ENCODE data around the gene TMCC2. TPM values are rescaled to one million over a fixed set of nuclear protein-coding genes. Genes with fewer than 3 reads are reported as not detected.
"Not testable (repeated sequence)": the region's sequence is repeated elsewhere in the genome, so short reads cannot be mapped to it uniquely, and the experiment has no call there.

TMCC2 gene
- total RNA-seq, 1 donor from 2014 or later: 25.0 TPM

GRCh38 chr1:205271277-205271676, 43.5 kb downstream of the TMCC2 start:
- Mint-ChIP-seq H3K27me3 (ENCODE audit: insufficient read depth) (no peaks in the 10 kb centered on the region), H3K4me1 (ENCODE audit: low read depth) (peaks cover 32% of the 10 kb centered on the region), H3K27ac (no peak overlapping the region), H3K9me3 (no peaks in the 10 kb centered on the region), H3K36me3 (ENCODE audit: low read depth) (peaks cover 9% of the 10 kb centered on the region), H3K4me3 (no peak overlapping the region)
- DNase-seq (ENCODE audit: low spot score): no peak
- intact Hi-C loops (cut with micrococcal nuclease): no loop called here

- H3K27me3 Mint-ChIP-seq (ENCODE audit: insufficient read depth): no peaks in the 10 kb centered on the region
- H3K9me3 Mint-ChIP-seq: no peaks in the 10 kb centered on the region
- H3K27ac Mint-ChIP-seq: no peak overlapping the region
- peaks cover 9% of the 10 kb centered on the region for H3K36me3 Mint-ChIP-seq (ENCODE audit: low read depth)
- H3K4me1 Mint-ChIP-seq (ENCODE audit: low read depth): peaks cover 32% of the 10 kb centered on the region
- no peak overlapping the region for H3K4me3 Mint-ChIP-seq
- intact Hi-C loops (cut with micrococcal nuclease): no loop called here
- no peak for DNase-seq (ENCODE audit: low spot score)
These were observed 44.0 kb downstream of the TMCC2 start for GRCh38 chr1:205271745-205272144.

- Mint-ChIP-seq H3K36me3 (ENCODE audit: low read depth) (peaks cover 9% of the 10 kb centered on the region), H3K4me1 (ENCODE audit: low read depth) (peaks cover 32% of the 10 kb centered on the region), H3K27ac (no peak overlapping the region), H3K4me3 (no peak overlapping the region), H3K27me3 (ENCODE audit: insufficient read depth) (no peaks in the 10 kb centered on the region), H3K9me3 (no peaks in the 10 kb centered on the region)
- intact Hi-C loops (cut with micrococcal nuclease): no loop called here
- DNase-seq (ENCODE audit: low spot score): no peak
These were observed 44.8 kb downstream of the TMCC2 start for GRCh38 chr1:205272536-205272935.

- peak; percentile 74 for DNase-seq (ENCODE audit: low spot score)
- Mint-ChIP-seq H3K4me1 (ENCODE audit: low read depth) (peaks cover 32% of the 10 kb centered on the region), H3K36me3 (ENCODE audit: low read depth) (peaks cover 11% of the 10 kb centered on the region), H3K27me3 (ENCODE audit: insufficient read depth) (no peaks in the 10 kb centered on the region), H3K4me3 (no peak overlapping the region), H3K27ac (no peak overlapping the region), H3K9me3 (no peaks in the 10 kb centered on the region)
- intact Hi-C loops (cut with micrococcal nuclease): loop anchor here (1.0 kb wide), 5 partner anchors 12 to 81 kb away; partner anchors contain the start of gene NUAK2
These were observed 45.8 kb downstream of the TMCC2 start for GRCh38 chr1:205273551-205273982.

- Mint-ChIP-seq H3K27me3 (ENCODE audit: insufficient read depth) (no peaks in the 10 kb centered on the region), H3K4me1 (ENCODE audit: low read depth) (peaks cover 33% of the 10 kb centered on the region), H3K36me3 (ENCODE audit: low read depth) (peaks cover 11% of the 10 kb centered on the region), H3K4me3 (no peak overlapping the region), H3K9me3 (no peaks in the 10 kb centered on the region), H3K27ac (no peak overlapping the region)
- no peak for DNase-seq (ENCODE audit: low spot score)
- intact Hi-C loops (cut with micrococcal nuclease): no loop called here
These were observed 46.4 kb downstream of the TMCC2 start for GRCh38 chr1:205274041-205274691.

- Mint-ChIP-seq H3K4me3 (no peak overlapping the region), H3K27ac (no peak overlapping the region), H3K4me1 (ENCODE audit: low read depth) (peaks cover 43% of the 10 kb centered on the region), H3K36me3 (ENCODE audit: low read depth) (peaks cover 13% of the 10 kb centered on the region), H3K27me3 (ENCODE audit: insufficient read depth) (no peaks in the 10 kb centered on the region), H3K9me3 (no peaks in the 10 kb centered on the region)
- intact Hi-C loops (cut with micrococcal nuclease): no loop called here
- no peak for DNase-seq (ENCODE audit: low spot score)
These were observed 47.4 kb downstream of the TMCC2 start for GRCh38 chr1:205275133-205275532.

GRCh38 chr1:205275916-205276688, 48.4 kb downstream of the TMCC2 start:
- peaks cover 14% of the 10 kb centered on the region for H3K36me3 Mint-ChIP-seq (ENCODE audit: low read depth)

GRCh38 chr1:205276689-205277065, 48.9 kb downstream of the TMCC2 start:
- DNase-seq (ENCODE audit: low spot score): no peak
- H3K4me1 Mint-ChIP-seq (ENCODE audit: low read depth): peaks cover 40% of the 10 kb centered on the region
- no peak overlapping the region for H3K27ac Mint-ChIP-seq
- H3K4me3 Mint-ChIP-seq: no peak overlapping the region
- intact Hi-C loops (cut with micrococcal nuclease): no loop called here
- H3K27me3 Mint-ChIP-seq (ENCODE audit: insufficient read depth): no peaks in the 10 kb centered on the region
- H3K36me3 Mint-ChIP-seq (ENCODE audit: low read depth): peaks cover 13% of the 10 kb centered on the region
- peaks cover 4% of the 10 kb centered on the region for H3K9me3 Mint-ChIP-seq

More at GRCh38 chr1:205275916-205276688, 48.4 kb downstream of the TMCC2 start:
- Mint-ChIP-seq H3K27me3 (ENCODE audit: insufficient read depth) (no peaks in the 10 kb centered on the region), H3K4me3 (no peak overlapping the region), H3K27ac (peak overlapping the region; percentile 40), H3K4me1 (ENCODE audit: low read depth) (peaks cover 41% of the 10 kb centered on the region), H3K9me3 (peaks cover 4% of the 10 kb centered on the region)
- no peak for DNase-seq (ENCODE audit: low spot score)
- intact Hi-C loops (cut with micrococcal nuclease): no loop called here

GRCh38 chr1:205279986-205280385, 52.2 kb downstream of the TMCC2 start:
- peak; percentile 19 for DNase-seq (ENCODE audit: low spot score)
- Mint-ChIP-seq H3K4me3 (no peak overlapping the region), H3K36me3 (ENCODE audit: low read depth) (peaks cover 8% of the 10 kb centered on the region), H3K27me3 (ENCODE audit: insufficient read depth) (peaks cover 6% of the 10 kb centered on the region), H3K27ac (no peak overlapping the region), H3K9me3 (peaks cover 4% of the 10 kb centered on the region), H3K4me1 (ENCODE audit: low read depth) (peaks cover 51% of the 10 kb centered on the region)
- intact Hi-C loops (cut with micrococcal nuclease): loop anchor here (5.0 to 10.0 kb wide), 4 partner anchors 202 to 1275 kb away; partner anchors contain the start of gene MDM4

- peaks cover 53% of the 10 kb centered on the region for H3K4me1 Mint-ChIP-seq (ENCODE audit: low read depth)
- H3K4me3 Mint-ChIP-seq; H3K27me3 Mint-ChIP-seq (ENCODE audit: insufficient read depth); H3K36me3 Mint-ChIP-seq (ENCODE audit: low read depth); DNase-seq (ENCODE audit: low spot score); H3K9me3 Mint-ChIP-seq; H3K27ac Mint-ChIP-seq: not testable (repeated sequence)
- intact Hi-C loops (cut with micrococcal nuclease): loop anchor here (5.0 to 10.0 kb wide), 4 partner anchors 201 to 1274 kb away; partner anchors contain the start of gene MDM4
These were observed 53.1 kb downstream of the TMCC2 start for GRCh38 chr1:205280666-205281395.

GRCh38 chr1:205283270-205284147, 55.8 kb downstream of the TMCC2 start:
- H3K9me3 Mint-ChIP-seq: peaks cover 4% of the 10 kb centered on the region
- peaks cover 6% of the 10 kb centered on the region for H3K36me3 Mint-ChIP-seq (ENCODE audit: low read depth)
- no peak for DNase-seq (ENCODE audit: low spot score)
- no peak overlapping the region for H3K4me3 Mint-ChIP-seq
- H3K27ac Mint-ChIP-seq: no peak overlapping the region
- H3K27me3 Mint-ChIP-seq (ENCODE audit: insufficient read depth): peaks cover 9% of the 10 kb centered on the region
- intact Hi-C loops (cut with micrococcal nuclease): loop anchor here (1.0 to 10.0 kb wide), 7 partner anchors 31 to 1271 kb away; partner anchors contain the start of genes MDM4 and NUAK2
- peaks cover 79% of the 10 kb centered on the region for H3K4me1 Mint-ChIP-seq (ENCODE audit: low read depth)
